HG03025 (cell line): ENCODE results near the gene PRRX2.
"Not testable (repeated sequence)": the region's sequence is repeated elsewhere in the genome, so short reads cannot be mapped to it uniquely, and the experiment has no call there.

Experiments
- ATAC-seq: cut with Tn5 transposase; IDR thresholded peaks from one replicate; pipeline ENCODE4 v1.9.1; 2021; ENCODE audit warnings: mild to moderate bottlenecking, moderate library complexity; ENCODE audit not compliant: unreplicated experiment, low FRiP score

The PRRX2 gene

DNA sequence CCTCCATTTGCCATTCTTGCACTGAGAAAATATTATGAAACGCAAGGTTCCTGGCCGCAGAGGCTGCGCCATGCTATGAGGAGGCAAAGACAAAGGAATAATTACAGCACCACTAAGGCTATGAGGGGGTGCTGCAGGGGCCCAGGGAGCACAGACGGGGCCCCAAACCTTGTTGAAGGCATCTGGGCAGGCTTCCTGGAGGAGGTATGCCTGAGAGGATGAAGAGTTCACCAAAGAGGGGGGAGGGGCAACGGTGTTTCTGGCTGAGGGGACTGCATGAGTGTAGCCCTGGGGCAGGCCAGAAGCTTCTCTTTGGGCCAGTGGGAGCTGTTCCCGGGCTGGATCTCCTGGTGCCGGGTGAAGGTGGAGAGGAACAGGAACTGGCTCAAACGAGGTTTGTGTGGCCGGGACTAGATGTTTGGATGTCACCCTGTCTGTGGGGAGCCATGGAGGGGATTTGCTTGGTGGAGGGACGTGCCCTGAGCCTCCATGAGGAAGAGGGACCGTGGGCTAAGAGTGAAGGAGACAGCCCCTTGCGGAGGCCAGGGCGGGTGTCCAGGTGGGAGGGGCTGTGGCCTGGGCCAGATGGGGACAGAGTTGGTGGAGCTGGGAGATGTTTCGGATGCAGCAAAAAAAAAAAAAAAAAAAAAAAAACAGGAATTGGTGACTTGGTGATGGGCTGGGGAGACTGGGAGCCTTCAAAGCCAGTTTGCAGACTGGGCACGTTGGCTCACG lies 59.2 kb downstream of the PRRX2 start:
- no peak for ATAC-seq

DNA sequence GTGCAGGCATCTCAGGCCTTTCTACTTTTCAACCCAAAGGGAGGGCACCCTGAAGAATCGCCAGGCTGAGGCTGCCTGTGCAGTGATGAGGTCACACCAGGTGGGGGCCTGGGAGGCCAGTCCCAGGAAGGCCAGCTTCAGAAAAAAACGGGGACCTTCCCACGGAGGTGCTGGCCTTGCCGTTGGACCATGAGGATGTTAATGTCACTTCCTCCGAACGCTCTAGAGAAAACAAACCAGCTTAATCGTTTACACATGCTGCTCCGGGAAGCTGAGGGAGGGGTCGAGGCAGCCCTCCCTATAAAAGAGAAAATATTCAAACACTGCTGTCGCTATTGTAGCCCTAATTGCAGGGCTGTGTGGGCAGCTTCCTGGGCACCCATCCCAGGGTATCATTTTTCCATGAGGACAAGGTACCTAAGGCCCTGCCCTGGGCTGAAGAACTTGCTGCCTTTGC lies 60.4 kb downstream of the PRRX2 start:
- ATAC-seq, result no peak

DNA sequence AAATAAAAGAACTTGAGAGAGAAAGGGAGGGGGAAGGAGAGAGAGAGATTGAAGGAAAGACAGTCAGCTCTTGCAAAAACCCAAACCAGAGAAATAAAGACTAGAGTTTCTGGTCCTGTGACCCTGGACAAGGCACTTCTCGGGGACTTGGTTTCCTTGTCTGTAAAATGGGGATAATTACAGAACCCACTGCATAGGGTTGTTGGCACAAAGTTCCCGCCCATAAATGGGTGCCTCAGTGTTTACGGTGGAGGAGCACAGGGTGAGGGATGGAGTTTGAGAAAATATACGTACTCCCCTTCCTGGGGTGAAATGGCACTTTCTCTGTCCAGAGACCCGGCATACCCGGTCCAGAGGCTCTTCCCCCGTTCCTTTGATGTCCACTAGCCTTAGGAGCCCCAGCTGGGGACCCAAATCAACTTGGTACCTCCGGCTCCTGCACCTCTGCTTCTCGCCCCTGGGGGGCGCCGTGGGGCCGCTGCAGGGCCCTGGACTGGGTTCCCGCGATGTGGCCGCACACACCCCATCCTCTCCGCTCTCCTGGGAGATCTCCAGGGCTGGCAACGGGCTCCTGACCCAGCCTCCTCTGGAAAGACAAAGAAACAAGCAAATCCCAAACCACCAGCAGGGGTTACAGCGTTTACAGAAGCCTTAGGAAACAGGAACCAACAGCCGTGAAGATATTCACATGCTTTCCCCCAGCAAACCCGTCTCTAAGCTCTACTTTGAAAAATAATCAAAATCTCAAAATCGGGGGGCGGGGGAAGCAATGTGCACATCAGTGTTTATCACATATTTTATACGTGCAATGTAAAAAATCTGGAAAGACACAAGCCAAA lies 61.1 kb downstream of the PRRX2 start:
- no peak for ATAC-seq

DNA sequence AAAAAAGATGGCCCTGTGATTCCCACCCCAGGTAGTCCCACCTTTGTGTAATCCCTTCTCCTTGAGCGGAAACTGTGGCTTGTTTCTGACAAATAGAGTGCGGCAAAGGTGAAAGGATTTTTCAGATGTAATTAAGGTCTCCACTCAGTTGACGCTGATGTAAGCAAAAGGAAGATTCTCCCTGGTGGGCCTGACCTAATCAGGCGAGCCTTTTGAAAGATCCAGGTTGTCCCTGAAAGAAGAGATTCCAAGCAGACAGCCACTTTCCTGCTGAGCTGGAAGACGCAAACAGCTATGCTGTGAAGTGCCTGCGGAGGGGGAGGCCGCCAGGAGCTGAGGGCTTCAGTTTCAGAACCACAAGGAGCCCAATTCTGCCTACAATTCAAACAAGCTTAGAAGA lies 63.3 kb downstream of the PRRX2 start:
- ATAC-seq, result no peak

DNA sequence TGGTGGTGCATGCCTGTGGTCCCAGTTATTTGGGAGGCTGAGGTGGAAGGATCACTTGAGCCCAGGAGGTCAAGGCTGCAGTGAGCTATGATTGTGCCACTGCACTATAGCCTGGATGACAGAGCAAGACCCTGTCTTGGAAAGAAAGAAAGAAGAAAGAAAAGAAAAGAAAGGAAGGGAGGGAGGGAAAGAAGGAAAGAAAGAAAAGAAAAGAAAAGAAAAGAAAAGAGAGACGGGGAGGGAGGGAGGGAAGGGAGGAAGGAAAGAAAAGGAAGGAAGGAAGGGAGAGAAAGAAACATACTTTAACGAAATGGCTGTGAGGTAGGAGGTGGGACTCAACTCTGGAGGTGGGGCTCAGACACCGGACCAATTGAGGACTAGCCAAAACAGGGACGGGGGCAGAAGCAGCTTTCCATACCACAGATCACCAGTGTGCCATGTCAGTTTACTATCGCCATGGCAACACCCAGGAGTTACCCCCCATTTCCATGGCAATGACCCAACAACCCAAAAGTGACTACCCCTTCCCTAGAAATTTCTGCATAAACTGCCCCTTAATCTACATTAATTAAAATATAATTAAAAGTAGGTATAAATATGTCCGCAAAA lies 66.1 kb downstream of the PRRX2 start:
- no peak for ATAC-seq

DNA sequence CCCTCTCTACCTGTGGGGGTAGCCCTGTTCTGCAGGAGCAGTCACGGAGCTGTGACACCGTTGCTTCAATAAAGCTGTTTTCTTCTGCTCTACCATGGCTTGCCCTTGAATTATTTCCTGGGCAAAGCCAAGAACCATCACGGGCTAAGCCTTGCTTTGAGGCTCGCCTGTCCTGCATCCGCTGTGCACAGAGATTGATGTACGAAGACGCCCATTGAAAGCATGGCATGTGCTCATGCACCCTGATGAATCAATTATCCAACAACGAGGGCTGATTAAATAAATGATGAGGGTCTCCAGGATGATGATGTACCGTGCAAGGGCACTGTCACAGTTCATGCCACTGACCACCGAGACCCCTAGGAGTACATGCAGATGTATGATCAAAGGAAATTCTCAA lies 66.7 kb downstream of the PRRX2 start:
- no peak for ATAC-seq

DNA sequence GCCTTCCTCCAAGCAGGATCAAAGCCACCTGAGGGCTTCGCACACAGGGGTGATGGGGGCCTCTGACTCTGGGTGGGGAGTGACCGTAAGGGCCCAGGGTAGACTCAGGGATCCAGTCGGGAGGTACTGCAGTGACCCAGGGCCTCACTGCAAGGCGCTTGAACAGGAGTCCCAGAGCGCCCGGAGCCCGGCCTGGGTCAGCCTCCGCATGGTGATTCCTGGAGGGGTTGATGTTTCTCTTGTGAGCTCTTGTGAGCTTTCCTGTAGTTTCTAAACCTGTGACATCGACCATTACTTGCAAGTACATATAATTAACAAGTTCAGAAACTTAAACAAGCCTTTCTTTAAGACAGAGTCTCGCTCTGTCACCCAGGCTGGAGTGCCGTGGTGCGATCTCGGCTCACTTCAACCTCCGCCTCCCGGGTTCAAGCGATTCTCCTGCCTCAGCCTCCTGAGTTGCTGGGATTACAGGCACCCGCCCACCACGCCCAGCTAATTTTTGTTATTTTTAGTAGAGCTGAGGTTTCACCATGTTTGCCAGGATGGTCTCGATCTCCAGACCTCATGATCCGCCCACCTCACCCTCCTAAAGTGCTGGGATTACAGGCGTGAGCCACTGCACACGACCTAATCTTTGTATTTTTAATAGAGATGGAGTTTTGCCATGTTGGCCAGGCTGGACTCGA lies 67.6 kb downstream of the PRRX2 start:
- ATAC-seq, result no peak

DNA sequence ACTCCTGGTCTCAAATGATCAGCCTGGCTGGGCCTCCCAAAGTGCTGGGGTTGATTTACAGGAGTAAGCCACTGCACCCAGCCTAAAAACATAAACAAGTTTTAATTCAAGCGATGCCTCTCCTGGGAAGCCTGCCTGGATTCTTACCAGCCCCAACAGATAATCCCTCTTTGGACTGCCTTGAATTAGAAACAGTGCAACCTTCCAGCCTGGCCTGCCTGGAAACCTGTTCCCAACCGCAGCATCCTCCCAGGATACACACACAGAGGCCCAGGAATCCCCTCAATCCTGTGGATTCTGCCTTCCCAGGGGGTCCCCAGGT lies 68.1 kb downstream of the PRRX2 start:
- no peak for ATAC-seq

DNA sequence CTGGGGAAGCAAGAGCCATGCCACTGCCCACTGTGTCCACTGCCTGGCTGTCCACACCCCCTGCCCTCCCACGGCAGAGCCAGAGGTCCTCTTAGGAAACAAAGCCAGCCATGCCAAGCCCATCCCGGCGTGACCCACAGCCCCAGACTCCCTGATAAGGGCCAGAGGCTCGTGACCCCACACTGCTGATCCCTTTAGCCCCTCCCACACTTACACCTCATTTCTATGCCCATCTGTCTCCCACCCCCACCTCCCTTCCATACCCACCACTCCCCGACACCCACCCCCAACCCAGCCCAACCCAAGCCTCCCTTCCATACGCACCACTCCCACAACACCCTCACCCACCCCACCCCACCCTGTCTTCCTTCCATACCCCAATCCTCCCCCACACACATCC lies 70.1 kb downstream of the PRRX2 start:
- no peak for ATAC-seq

DNA sequence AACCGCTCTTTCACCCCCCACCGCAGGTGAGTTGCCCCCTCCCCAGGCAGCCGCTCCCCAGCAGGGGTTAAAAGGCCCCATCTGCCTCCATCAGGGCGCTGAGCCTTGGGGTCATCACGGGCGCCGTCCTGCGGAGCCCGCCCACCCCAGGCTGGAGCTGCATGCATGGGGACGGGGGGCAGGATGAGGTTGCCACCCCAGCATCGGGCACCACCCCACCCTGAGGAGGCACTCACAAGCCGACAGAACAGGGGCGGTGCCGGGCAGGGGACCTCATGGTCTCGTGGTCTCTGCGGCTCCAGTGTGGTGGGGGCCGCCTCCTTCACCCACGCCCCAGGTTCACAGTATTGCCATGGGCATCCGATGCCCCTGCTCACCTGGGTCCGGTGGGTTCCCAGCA lies 70.9 kb downstream of the PRRX2 start:
- no peak for ATAC-seq

DNA sequence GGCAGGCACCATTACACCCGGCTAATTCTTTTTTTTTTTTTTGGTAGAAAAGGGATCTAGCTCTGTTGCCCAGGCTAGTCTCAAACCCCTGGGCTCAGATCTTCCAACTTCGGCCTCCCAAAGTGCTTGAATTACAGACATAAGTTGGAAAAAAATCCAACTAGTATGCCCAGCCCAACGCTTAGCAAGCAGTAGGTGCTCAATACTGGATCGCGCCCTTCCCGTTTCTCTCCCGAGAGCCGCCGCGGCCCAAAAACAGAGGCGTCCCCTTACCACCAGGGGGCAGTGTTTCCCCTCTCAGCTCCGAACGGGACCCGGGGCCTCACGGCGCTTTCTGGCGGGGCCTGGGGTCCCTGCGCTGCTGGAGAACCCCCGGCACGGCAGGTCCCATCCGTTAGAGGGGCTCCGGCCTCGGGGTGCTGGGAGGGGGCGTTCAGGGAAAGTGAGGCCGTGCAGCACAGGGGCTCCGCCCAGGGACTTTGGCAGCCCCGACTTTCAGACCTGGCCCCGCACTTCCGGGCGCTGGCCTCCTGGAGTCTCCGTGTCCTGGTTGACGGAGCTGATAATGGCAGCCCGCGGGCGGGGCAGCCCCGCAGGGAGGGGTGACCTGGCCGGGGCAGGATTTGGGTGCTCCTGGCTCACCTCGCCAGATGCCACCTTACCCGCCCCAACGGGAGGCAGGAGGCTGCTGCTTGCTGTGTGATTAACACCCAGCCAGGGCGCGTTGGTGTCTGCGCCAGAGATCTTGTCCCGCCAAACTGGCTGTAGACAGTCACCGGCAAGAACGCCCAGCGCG lies 72.2 kb downstream of the PRRX2 start:
- ATAC-seq, result no peak

DNA sequence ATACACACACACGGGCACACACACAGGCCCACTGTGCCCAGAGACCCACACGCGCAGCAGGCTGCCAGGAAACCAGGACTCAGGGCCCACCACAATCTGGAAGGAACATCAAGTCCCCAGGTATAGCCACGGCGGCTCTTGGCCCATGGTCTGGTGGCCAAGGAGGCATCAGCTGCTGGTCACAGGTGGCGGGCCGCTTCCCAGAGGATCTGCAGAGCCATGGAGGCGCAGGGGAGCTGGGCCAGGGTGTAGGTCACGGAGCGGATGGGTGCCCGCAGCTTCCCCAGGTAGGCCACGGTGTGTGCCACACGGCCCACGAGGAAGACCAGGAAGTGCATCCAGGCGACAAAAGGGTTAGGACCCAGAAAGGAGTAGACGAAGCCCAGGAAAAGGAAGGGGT lies 74.0 kb downstream of the PRRX2 start:
- no peak for ATAC-seq

DNA sequence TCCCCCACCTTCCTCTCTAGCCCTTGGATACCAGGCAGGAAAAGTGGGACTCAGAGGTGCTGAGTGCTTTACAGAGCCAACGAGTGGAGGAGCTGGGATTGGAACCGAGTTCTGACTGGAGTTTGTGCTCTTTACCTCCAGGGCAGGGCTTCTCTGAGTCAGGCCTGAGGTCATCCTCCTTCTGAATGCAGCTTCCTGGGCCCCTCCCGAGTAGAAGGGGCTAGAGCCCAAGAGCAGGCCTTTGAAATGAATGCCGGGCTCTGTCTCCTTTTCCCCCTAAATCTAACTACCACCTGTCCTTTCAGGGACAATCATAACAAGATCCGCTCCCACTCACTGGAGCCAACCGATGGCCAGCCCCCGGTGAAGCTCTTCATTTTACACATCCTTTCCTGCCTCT lies 74.7 kb downstream of the PRRX2 start:
- no peak for ATAC-seq

DNA sequence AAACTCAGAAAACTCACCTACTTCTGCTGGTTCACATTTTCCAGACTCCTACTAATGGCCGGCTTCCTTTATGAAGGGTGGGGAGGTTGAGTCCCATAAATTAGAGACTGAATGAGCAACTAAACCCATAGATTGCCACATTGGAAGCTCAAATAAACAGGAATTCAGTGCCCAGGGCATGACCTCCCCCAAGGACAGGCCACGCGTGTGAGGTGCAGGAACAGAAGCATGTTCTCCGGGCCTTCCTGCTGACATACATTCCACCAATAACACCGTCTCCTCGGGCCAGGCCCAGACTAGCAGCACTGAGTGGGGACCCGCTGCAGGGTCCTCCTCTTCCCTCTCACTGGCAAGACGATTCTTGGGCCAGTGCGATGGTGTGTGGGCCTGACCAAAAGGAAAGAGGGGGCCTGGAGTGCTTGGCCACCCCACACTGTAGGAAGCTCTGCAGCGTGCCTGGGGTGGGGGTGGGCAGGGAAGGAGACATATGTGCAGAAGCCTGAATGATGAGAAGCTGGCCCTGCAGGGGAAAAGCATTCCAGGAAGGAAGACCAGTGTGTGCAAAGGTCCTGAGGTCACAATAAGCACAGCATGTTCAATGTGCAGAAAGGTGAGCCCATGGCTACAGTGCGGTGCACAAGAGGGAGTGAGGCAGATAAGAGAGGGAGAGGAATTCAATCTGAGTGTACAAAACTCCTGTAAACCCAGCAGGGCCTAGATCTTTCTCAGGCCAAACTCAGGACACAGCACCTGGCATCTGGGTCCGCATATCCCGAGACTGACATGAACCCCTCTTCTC lies 75.4 kb downstream of the PRRX2 start:
- ATAC-seq, result no peak

DNA sequence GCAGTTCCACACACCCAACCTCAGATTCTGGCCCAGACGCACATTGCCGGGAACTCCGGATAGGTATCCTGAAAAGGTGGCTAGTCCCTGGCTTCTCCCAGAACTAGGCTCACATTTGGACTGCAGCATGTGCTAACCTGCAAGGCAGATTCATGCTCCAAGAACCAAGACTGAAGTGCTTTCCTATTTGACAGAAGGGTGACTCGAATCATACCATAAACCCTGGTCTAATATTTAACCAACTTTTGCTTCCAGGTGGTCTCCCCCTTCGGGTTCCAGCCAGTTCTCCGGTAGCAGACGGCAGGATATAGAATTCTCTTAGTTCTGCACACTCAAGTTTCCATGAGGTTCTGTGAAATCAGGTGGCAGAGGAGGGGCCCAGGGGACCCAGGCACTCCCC lies 79.8 kb downstream of the PRRX2 start:
- ATAC-seq, result no peak

DNA sequence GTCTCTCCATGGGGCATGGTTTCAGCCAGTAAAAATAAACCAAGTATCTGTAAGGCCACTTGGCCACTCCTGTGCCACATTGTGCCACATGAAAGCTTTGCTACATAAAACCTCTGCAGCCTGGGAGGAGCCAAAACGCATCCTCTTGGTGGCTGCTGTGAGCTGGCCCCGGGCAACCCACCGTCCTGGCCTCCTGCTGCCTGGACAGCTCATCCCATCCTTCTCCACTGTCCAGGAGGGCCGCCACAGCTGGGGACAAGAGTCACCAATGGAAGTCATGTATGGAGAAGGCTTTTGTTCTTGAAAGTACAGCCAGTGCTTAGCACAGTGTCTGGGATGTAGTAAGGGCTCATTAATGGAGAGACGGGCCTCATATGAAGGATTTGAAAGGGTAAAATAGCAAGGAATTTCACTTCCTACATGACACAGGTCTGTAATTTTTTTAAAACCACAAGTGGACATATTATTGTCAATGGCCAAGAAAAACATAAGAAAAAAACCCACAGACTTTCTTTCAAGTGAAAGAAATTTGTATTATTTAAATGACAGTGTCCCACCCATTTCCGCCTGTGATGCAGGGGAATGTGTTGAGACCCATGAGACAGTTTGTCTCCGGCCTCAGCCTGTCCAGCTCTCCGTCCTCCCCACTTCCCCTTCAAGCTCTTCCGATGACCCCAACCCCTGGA lies 80.8 kb downstream of the PRRX2 start:
- no peak for ATAC-seq

DNA sequence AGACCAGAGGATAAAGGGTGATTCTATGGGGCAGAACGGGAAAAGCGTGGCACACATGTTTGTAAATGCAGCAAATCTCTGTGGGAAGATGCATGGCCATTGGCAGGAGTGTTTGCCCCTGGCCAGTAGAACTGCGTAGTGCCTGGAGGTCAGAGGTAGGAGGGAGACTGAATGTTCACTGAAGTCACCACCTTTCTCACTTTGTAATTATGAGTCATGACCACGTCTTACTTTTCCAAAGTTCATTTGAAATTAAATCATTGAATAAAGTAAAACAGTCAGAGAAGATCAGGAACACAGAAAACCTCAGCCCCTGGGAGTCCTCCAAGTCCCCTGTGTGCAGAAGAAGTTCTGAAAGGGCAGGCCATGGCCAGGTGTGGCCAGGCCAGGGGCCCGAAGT lies 82.8 kb downstream of the PRRX2 start:
- no peak for ATAC-seq

DNA sequence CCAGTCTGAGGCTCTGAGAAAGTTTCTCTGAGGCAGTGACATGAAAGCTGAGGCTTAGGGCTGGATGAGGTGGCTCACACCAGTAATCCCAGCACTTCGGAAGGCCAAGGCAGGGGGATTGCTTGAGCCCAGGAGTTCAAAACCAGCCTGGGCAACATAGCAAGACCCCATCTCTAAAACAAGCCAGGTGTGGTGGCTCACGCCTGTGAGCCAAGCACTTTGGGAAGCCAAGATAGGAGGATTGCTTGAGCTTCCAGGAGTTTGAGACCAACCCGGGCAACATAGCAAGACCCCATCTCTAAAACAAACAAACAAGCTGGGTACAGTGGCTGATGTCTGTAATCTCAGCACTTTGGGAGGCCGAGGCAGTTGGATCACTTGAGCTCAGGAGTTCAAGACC lies 83.6 kb downstream of the PRRX2 start:
- ATAC-seq, result not testable (repeated sequence)

DNA sequence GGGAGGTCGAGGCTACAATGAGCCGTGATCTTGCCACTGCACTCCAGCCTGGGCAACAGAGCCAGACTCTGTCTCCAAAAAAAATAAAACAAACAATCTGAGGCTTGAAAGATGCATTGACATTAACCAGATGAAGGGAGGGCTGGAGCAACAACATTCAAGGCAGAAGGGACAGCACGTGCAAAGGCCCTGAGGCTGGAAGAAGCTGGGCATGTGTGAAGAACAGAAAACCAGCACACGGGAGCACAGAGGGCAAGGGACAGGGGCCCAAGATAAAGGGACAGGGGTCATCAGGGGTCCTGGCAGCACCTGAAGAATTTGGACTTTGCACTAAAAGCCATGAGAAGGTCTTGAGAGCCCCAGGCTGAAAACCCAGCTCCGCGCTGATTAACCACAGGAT lies 84.1 kb downstream of the PRRX2 start:
- ATAC-seq, result no peak
